Cerebellar cortex (tissue), 1 donor: Measurements from ENCODE around the gene TOR2A.
"Not testable (repeated sequence)": the region's sequence is repeated elsewhere in the genome, so short reads cannot be mapped to it uniquely, and the experiment has no call there.

Experiments used
- DNase-seq: peaks from one replicate; pipeline ENCODE4 v3.0.0-alpha.2; 2015; ENCODE audit warnings: low spot score

TOR2A gene

GRCh38 chr9:127768698-127769097, 33.6 kb upstream of the TOR2A start:
- no peak for DNase-seq

GRCh38 chr9:127767909-127768331, 32.8 kb upstream of the TOR2A start:
- no peak for DNase-seq

- DNase-seq = no peak
Measured at GRCh38 chr9:127767410-127767809, 32.3 kb upstream of the TOR2A start.

GRCh38 chr9:127765418-127765817, 30.3 kb upstream of the TOR2A start:
- no peak for DNase-seq

- peak; percentile 61 for DNase-seq
Measured at GRCh38 chr9:127763918-127764384, 28.9 kb upstream of the TOR2A start.

GRCh38 chr9:127762111-127762676, 27.1 kb upstream of the TOR2A start:
- DNase-seq = no peak

- DNase-seq = no peak
Measured at GRCh38 chr9:127761491-127761956, 26.4 kb upstream of the TOR2A start.

GRCh38 chr9:127761061-127761460, 26.0 kb upstream of the TOR2A start:
- DNase-seq = no peak

- no peak for DNase-seq
Measured at GRCh38 chr9:127758843-127759242, 23.7 kb upstream of the TOR2A start.

- not testable (repeated sequence) for DNase-seq
Measured at GRCh38 chr9:127756776-127757175, 21.7 kb upstream of the TOR2A start.

GRCh38 chr9:127756233-127756632, 21.1 kb upstream of the TOR2A start:
- DNase-seq = no peak

GRCh38 chr9:127755061-127756060, 20.3 kb upstream of the TOR2A start:
- DNase-seq = peak; percentile 61

- peak; percentile 86 for DNase-seq
Measured at GRCh38 chr9:127754099-127755060, 19.3 kb upstream of the TOR2A start.

- DNase-seq = no peak
Measured at GRCh38 chr9:127753622-127754021, 18.5 kb upstream of the TOR2A start.

- no peak for DNase-seq
Measured at GRCh38 chr9:127753148-127753547, 18.1 kb upstream of the TOR2A start.

- no peak for DNase-seq
Measured at GRCh38 chr9:127751269-127752054, 16.4 kb upstream of the TOR2A start.

GRCh38 chr9:127749090-127749787, 14.1 kb upstream of the TOR2A start:
- no peak for DNase-seq

- DNase-seq = no peak
Measured at GRCh38 chr9:127746959-127747569, 12.0 kb upstream of the TOR2A start.

- no peak for DNase-seq
Measured at GRCh38 chr9:127744398-127745110, 9.5 kb upstream of the TOR2A start.
